Measurements from ENCODE around the gene NTN1.

- TF ChIP-seq CTCF (IDR thresholded peaks at IDR 0.05) (no peak), EZH2 (IDR thresholded peaks at IDR 0.05) (no peak)
Observed at GRCh38 chr17:9255833-9256232, 234.5 kb downstream of the NTN1 start.
